Parathyroid adenoma (tissue), 2 donors: ENCODE measurements around the gene TMEM45B.
A peak's percentile ranks its signal among the peaks of the same experiment; 100 is the strongest.

Source experiments
- H2AFZ ChIP-seq: fragments of 300-600 bp; sonication (generic); one replicate; pipeline ENCODE4 v1.7.0; 2017; ENCODE audit warnings: antibody characterized with exemption, mild to moderate bottlenecking
- H3K27ac ChIP-seq: fragments of 300-600 bp; sonication (generic); one replicate; pipeline ENCODE4 v1.7.0; 2017
- H3K27me3 ChIP-seq: fragments of 300-600 bp; sonication (generic); one replicate; pipeline ENCODE4 v1.7.0; 2017; ENCODE audit warnings: low read length; ENCODE audit not compliant: control insufficient read depth, insufficient read depth
- H3K36me3 ChIP-seq: fragments of 300-600 bp; sonication (generic); one replicate; pipeline ENCODE4 v1.7.0; 2017; ENCODE audit warnings: low read length; ENCODE audit not compliant: control insufficient read depth, insufficient read depth
- H3K4me1 ChIP-seq: fragments of 300-600 bp; sonication (generic); one replicate; pipeline ENCODE4 v1.7.0; 2017; ENCODE audit warnings: control low read depth
- H3K4me2 ChIP-seq: fragments of 300-600 bp; sonication (generic); one replicate; pipeline ENCODE4 v1.7.0; 2017; ENCODE audit warnings: low read length
- H3K4me3 ChIP-seq: fragments of 300-600 bp; sonication (generic); one replicate; pipeline ENCODE4 v1.7.0; 2017; ENCODE audit warnings: low read depth, low read length
- H3K79me2 ChIP-seq: fragments of 300-600 bp; sonication (generic); one replicate; pipeline ENCODE4 v1.7.0; 2017; ENCODE audit warnings: control low read depth
- H3K9ac ChIP-seq: fragments of 300-600 bp; sonication (generic); one replicate; pipeline ENCODE4 v1.7.0; 2017; ENCODE audit warnings: mild to moderate bottlenecking
- H3K9me3 ChIP-seq: fragments of 300-600 bp; sonication (generic); one replicate; pipeline ENCODE4 v1.7.0; 2017; ENCODE audit warnings: low read length; ENCODE audit not compliant: control insufficient read depth
- TF ChIP-seq, protein P1 (sequence below): fragments of 300-600 bp; sonication (generic); IDR thresholded peaks from one replicate; pipeline ENCODE4 v1.7.0; 2017; ENCODE audit warnings: antibody characterized with exemption, mild to moderate bottlenecking
- donor health status: primary hyperparathyroidism.

Gene TMEM45B

DNA sequence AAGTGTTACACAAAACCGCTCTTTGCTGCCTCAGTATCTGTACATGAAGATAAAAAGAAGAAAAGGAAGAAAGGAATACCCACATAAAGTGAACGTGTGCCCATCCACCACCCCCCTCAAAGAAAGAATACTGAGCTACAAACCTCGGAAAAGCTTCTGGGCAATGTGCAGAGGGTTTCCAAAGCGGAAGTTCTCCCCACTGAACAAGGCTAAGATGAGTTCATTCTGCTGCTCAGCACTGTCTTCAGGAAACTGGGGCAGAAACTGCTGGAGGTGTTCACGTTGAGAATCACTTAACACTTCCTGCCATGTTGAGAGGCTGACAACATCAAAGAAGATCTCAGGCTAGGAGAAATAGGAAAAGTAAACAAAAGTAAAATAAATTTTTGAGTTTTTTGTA lies 72.8 kb downstream of the TMEM45B start:
- Histone ChIP-seq H3K79me2 (no peaks in the 10 kb centered on the region), H3K36me3 (no peaks in the 10 kb centered on the region), H3K27me3 (no peaks in the 10 kb centered on the region), H3K27ac (no peak overlapping the region), H2AFZ (no peak overlapping the region), H3K4me2 (no peak overlapping the region), H3K9ac (no peak overlapping the region), H3K4me1 (no peaks in the 10 kb centered on the region), H3K9me3 (no peaks in the 10 kb centered on the region), H3K4me3 (no peak overlapping the region)
- TF ChIP-seq, protein P1, sequence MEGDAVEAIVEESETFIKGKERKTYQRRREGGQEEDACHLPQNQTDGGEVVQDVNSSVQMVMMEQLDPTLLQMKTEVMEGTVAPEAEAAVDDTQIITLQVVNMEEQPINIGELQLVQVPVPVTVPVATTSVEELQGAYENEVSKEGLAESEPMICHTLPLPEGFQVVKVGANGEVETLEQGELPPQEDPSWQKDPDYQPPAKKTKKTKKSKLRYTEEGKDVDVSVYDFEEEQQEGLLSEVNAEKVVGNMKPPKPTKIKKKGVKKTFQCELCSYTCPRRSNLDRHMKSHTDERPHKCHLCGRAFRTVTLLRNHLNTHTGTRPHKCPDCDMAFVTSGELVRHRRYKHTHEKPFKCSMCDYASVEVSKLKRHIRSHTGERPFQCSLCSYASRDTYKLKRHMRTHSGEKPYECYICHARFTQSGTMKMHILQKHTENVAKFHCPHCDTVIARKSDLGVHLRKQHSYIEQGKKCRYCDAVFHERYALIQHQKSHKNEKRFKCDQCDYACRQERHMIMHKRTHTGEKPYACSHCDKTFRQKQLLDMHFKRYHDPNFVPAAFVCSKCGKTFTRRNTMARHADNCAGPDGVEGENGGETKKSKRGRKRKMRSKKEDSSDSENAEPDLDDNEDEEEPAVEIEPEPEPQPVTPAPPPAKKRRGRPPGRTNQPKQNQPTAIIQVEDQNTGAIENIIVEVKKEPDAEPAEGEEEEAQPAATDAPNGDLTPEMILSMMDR: no peak

DNA sequence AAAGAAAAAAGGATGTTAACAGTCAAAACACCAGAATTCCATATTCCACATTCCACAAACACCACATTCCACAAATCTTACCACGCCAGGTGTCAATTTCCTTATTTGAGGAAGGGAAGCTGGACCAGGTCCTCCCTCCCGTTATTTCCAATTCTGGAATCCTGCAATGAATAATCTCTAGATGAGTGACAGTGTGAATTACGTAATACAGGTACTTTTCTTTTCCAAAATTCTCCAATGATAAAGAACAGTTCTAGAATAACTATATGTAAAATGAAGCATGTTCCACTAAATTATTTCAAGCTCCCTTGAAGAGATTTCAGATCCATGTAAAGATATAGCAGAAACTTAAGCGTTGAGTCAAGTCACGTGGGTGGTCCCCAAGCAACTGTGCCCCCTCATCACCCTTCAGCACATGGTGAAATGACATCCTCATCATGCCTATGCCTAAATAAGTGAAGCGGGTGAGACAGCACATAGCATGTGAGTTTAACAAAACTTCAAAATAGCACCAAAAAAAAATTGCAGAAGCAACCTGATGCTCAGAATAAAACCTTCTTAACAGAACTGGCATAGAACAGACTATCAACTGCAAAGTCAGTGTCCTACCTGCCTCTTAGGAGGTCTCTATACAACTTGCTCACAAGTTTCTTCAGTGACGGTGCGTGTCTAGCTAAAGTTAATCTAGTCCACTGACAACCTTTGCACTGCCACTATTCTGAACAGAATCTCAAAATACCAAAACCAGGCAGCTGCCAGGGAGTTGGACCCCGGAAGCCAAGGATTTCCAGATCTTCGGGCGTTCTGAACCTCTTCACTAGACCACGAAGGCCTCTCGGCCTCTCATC lies 78.9 kb downstream of the TMEM45B start:
- Histone ChIP-seq H3K4me3 (peak overlapping the region; percentile 72), H3K4me2 (peak overlapping the region; percentile 69), H3K36me3 (no peaks in the 10 kb centered on the region), H3K9me3 (no peaks in the 10 kb centered on the region), H3K9ac (no peak overlapping the region), H3K4me1 (no peaks in the 10 kb centered on the region), H2AFZ (peak overlapping the region; percentile 81), H3K79me2 (no peaks in the 10 kb centered on the region), H3K27me3 (no peaks in the 10 kb centered on the region), H3K27ac (peak overlapping the region; percentile 54)
- TF ChIP-seq, protein P1: no peak

DNA sequence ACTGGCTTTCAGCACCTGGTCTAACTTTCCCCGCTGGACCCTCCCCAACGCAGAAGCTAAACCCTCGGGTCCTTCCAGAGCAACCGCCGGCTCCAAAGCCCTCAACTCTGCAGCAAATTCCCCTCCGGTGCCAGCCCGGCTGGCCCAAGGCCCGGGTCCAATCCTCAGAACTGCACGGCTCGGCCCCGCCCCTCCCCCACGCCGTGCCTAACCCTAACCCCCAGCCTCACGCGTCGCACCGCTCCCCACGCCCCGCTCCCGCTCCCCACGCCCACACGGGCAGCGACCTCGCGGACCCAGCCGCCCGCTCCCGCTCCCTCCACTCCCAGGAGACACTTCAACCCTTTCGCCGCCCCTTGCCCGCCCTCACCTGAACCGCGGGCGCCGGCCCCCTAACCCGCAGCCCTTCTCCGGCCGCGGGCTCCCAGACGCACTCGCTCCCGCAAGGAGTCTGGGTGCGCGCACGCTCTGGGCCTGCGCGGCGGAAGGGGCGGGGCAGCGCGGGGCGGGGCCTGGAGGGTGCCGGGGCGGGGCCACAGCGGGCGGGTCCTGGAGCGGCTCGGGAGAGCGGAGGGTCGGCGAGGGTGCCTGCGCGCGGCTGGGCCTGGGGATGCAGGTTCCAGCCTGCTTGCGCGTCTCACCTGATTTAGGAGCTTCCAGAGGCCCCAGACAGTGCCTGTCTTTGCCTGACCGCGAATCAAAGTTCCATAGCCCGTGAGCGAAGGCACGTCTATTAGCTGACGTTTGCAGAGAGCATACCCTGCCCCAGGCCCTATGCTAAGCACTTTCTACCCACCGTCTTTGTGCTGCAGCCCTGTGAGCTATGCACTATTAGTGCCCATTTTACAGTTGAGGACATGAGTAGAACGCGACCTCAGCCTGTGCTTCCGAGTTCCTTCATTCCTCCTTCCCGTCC lies 79.7 kb downstream of the TMEM45B start, which contains the start of gene NFRKB:
TSS of gene NFRKB (minus strand) at position 453 of the 916 bp plus-strand sequence. CDS start 2,729 bp downstream, outside the sequence.
- H3K27me3 ChIP-seq: no peaks in the 10 kb centered on the region
- H3K9me3 ChIP-seq: no peaks in the 10 kb centered on the region
- H3K36me3 ChIP-seq: no peaks in the 10 kb centered on the region
- peak within 1 kb of the TSS; percentile 82 for H3K4me2 ChIP-seq
- H2AFZ ChIP-seq: peak within 1 kb of the TSS; percentile 81
- H3K27ac ChIP-seq: peak within 1 kb of the TSS; percentile 54
- no peaks in the 10 kb centered on the region for H3K4me1 ChIP-seq
- H3K9ac ChIP-seq: peak within 1 kb of the TSS; percentile 28
- H3K4me3 ChIP-seq: peak within 1 kb of the TSS; percentile 72
- TF ChIP-seq, protein P1: no peak
- H3K79me2 ChIP-seq: no peaks in the 10 kb centered on the region

DNA sequence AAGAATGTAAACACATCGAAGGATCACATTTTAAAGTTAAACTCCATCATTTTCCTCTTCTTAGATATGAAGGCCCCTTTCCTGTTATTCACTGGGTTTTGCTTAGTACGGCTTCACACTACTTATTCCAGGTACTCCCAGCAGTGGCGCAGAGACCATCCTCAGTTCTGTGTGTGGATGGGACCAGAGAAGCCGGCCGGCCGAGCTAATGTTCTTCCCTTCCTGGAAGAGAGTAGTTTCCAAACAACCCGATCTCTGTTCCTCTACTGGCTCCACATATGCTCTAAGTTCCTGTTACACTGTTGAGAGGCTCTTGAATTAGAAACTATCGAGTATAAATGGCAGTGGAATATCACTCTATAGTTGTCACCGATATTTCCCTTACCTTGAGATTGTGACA lies 80.4 kb downstream of the TMEM45B start:
- Histone ChIP-seq H3K4me3 (peak overlapping the region; percentile 72), H3K79me2 (no peaks in the 10 kb centered on the region), H3K27ac (no peak overlapping the region), H2AFZ (peak overlapping the region; percentile 81), H3K4me2 (peak overlapping the region; percentile 82), H3K36me3 (no peaks in the 10 kb centered on the region), H3K9ac (no peak overlapping the region), H3K4me1 (no peaks in the 10 kb centered on the region), H3K27me3 (no peaks in the 10 kb centered on the region), H3K9me3 (no peaks in the 10 kb centered on the region)
- TF ChIP-seq, protein P1: no peak
